MM.1S (cell line): ENCODE data around the gene BTN2A1.

Source experiments
- CTCF ChIP-seq: fragments of 300-600 bp; sonication (generic); IDR thresholded peaks from 2 replicates; pipeline ENCODE4 v1.5.1; 2016; ENCODE audit warnings: antibody characterized with exemption, low read length, mixed read lengths
- EZH2 ChIP-seq: fragments of 300-600 bp; sonication (generic); optimal IDR thresholded peaks from 2 replicates; pipeline ENCODE3; 2017; ENCODE audit warnings: low read depth, mild to moderate bottlenecking, antibody characterized with exemption, low read length, mixed read lengths
- EZH2phosphoT487 ChIP-seq: fragments of 300-600 bp; sonication (generic); IDR thresholded peaks from 2 replicates; pipeline ENCODE4 v1.6.1; 2018; ENCODE audit warnings: antibody characterized with exemption, low read length

DNA sequence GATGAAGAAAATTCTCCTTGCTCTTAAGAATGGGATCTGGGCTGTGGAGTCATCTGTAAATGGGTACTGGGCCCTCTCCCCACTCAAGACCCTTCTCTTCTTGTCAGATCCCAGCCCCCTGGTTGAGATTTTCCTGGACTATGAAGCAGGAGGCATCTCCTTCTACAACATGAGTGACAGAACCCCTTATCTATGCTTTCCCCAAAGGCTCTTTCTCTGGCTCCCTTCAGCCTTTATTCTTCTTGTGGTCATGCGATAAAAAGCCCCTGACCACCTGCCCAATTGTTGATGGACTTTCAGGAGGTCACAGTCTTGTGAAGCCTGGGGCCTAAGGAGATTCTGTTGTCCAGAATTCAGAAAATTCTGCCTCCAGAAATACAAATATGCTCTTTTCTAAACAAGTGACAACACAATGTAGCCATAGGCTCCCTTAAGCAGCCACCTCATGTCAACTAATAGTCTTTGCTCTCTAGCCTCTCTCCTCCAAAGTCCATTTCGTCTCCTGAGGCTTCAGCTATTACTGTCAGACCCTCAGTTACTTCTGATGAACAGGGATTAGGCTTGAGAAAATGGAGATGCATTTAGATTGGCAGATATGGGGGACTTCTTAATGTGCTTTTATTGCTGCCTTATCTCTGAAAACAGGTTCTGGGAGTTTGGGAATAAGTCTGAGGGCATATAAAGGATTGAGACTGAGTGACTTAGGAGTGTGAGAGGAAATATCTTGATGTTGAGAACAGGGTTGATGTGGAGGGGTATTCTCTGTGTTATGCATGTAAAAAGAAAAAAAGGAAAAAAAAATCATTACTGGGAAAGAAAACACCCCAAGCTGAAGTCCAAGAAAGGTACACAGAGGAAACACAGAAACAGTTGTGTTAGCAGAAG lies 20.6 kb downstream of the BTN2A1 start:
- TF ChIP-seq CTCF (no peak), EZH2 (no peak), EZH2phosphoT487 (no peak)
